Stimulated activated CD8-positive, alpha-beta memory T cell treated with anti-CD3 and anti-CD28 coated beads, Interleukin-2, amount 100 ng/mL, for 48 hours (primary cell): ENCODE results near the gene ARHGEF12.

Source experiments
- DNase-seq, 2 donors: peaks; one replicate each; pipeline ENCODE4 v3.0.0-alpha.2; 2020; ENCODE audit warnings: low read depth in 2 of 2

ARHGEF12 gene

DNA sequence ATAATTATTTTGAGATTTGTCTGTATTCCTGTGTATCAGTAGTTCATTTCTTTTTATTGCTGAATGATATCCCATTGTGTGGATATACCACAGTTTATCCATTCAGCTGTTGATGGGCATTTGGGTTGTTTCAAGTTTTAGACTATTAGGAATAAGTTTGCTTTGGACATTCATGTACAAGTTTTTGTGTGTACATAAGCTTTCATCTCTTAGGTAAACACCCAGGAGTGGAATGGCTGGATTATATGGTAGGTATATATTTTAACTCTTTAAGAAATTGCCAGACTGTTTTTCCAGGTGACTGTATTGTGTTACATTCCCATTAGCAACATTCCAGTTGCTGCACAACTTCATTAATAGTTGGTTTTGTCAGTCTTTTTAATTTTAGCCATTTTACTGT lies 52.0 kb downstream of the ARHGEF12 start:
- DNase-seq: no peak

GRCh38 chr11:120389693-120390584 lies 53.7 kb downstream of the ARHGEF12 start:
- no peak for DNase-seq

DNA sequence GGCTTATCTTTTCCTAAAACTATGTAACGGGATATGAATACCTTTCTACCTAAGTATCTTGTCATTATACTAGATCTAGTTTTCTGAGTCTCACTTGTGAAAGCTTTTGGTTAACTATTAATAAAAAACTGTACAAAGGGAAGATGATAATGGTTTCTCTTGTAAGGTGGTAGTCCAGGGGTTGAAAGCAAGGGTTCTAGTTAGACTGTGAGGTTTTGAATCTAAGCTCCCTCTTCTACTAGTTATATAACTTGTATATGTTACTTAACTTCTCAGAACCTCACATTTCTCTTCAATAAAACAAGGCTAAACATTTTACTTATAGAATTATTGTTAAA lies 54.3 kb downstream of the ARHGEF12 start:
- DNase-seq: no peak

DNA sequence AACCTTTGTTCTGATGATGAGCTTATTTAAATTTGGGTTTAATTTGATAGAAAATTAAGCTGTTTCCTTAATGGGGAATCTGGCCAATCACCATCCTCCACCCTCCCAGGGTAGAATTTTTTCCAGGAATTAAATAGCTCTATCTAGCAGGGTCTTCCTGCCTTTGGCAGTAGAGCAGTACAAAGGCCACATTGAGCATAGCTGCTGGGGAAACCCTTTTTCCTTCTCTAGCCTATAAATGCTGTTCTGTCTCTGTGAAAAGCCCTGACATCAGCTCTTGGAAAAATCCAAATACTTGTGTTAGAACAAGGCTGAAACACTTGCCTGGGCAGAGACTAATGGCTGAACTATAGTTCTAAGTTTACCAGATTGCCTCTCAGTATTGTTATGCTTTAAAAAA lies 55.1 kb downstream of the ARHGEF12 start:
- no peak for DNase-seq

- no peak for DNase-seq
Measured at GRCh38 chr11:120391854-120392253, 55.6 kb downstream of the ARHGEF12 start.

DNA sequence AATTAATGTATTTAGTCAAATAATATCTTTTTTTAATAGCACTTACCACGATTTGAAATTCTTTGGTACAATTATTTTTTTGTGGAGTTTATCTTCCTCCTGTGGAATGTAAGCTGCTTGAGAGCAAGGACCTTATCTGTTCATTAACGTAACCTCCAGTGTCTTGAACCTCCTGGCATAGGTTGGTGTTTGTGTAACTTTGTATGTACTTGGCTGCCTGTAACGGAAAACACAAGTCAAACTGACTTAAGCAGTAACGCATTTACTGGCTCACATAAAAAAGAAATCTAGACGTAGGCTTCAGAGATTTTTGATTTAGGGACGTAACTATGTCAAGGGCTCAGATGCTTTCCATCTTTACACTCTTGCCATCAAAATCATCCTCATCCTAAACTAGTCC lies 56.1 kb downstream of the ARHGEF12 start:
- DNase-seq: no peak

DNA sequence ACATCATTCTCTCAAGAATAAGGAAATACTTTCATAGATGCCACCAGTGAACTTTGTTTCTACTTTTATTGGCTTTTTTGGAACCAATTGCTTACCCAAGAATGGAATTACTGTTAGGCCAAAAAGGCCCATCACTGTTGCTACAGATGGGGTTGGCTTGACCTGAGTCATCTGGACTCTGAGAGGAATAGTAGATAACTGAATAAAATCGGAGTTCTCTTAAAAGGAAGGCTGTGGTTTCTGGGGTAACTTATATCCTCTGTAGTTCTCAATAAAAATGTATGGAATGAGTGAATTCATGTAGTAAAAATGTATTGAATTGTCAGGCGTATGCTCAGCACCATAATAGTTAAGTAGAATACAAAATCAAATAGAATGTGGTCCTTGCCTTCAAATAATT lies 56.6 kb downstream of the ARHGEF12 start:
- no peak for DNase-seq

- DNase-seq: no peak
Measured at GRCh38 chr11:120394119-120394518, 57.9 kb downstream of the ARHGEF12 start.

DNA sequence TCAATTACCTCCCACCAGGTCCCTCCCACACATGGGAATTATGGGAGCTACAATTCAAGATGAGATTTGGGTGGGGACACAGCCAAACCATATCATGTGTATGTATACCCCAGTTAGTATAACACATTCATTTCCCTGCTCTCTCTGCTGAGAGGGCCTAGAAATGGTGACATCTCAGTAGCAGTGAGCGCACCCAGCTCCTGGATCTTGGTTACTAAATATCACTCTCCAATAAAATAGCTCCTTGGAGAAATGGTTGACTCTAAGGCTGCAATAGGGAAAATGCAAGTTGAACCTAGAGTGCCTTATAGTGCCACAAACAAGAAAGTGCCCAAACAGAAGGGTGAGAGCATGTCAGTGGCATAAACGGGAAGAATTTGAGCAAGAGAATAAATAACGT lies 59.6 kb downstream of the ARHGEF12 start:
- DNase-seq: no peak

DNA sequence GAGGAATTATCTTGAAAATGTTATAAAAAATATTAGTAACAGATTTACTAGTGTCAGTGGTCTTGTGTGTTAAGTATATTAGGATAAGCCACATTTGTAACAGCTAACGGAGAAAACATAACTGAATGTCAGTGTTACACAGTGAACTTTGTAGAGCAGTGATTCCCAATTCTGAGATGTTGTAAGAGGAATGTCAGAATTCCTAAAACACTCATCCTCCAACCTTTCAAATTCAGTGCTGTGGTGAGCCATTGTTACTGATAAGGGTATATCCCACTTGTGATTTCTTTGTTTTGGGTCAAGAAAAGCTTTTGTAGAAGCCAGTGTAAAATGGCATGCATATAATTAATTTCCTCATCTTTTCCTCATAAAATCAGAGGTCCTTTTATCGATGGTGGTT lies 61.9 kb downstream of the ARHGEF12 start:
- no peak for DNase-seq

DNA sequence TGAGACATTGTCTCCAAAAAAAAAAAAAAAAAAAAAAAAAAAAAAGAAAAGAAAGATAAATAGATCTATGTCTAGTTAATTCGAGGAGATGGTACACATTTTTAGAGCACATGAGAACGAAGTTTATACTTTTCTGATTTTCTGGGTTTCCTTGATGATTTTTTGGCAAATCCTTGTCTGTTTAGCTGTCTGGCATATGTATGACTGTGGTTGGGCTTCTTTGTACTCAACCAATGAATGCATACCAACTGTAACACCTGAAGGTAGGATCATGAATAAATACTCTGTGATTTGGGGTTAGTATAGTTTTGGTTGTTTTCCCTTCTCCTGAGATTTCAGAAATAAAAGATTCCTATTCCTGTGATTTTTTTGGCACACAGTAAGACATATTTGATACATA lies 63.1 kb downstream of the ARHGEF12 start:
- no peak for DNase-seq

GRCh38 chr11:120400564-120401364 lies 64.6 kb downstream of the ARHGEF12 start:
- no peak for DNase-seq

DNA sequence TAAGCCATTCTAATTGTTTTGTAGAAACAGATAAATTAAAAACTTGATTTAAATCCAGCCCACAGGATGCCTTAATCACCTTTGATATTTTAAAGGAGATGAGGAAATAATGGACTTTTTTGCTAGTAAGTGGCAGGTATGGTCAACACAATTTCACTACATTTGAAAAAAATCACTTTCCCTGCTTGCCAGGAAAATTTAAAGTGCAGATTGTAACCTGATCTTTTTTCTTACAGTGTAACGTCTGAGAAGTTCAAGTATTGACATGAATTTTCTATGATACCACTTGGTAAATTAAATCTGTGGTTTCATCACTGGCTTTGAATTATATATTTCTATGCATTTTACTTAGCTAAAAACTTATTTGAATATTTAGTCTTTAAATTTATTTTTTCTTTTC lies 65.3 kb downstream of the ARHGEF12 start:
- no peak for DNase-seq

DNA sequence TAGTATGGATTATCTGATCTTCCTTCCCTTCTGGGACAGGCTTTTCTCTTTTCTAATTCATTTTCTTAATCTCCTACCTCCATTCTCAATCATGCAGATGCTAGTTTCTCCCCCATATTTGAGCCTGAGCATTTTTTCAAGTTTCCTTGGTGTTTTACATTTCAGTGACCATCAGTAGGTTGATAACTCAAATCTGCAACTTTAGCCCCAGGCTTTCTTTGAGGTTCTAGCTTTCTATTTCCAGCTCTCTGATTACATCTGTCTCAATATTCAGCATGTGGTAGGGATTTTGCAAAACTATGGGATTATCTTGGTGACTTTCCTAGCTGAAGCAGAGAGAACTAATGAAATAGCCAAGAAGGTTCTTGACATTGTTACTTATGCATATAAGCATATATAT lies 67.8 kb downstream of the ARHGEF12 start:
- no peak for DNase-seq

GRCh38 chr11:120404495-120404894 lies 68.3 kb downstream of the ARHGEF12 start:
- no peak for DNase-seq

DNA sequence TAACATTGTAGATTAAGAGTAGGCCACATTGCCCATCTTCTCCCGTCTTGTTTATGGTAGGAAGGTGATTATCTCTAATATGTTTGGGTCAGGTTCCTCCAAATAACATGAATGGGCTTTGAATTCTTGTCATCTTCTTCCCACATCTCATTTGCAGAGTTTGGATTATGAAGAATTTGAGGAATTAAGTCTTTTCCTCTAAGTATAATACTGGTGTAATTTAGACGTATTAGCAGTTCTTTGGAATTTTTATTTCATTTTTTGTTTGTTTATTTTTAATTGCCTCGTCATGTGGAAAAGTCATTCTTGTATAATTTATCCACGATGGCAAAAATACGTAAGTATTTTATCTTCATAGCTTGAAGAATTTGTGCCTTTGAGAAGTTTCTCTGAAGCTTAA lies 73.4 kb downstream of the ARHGEF12 start:
- no peak for DNase-seq

DNA sequence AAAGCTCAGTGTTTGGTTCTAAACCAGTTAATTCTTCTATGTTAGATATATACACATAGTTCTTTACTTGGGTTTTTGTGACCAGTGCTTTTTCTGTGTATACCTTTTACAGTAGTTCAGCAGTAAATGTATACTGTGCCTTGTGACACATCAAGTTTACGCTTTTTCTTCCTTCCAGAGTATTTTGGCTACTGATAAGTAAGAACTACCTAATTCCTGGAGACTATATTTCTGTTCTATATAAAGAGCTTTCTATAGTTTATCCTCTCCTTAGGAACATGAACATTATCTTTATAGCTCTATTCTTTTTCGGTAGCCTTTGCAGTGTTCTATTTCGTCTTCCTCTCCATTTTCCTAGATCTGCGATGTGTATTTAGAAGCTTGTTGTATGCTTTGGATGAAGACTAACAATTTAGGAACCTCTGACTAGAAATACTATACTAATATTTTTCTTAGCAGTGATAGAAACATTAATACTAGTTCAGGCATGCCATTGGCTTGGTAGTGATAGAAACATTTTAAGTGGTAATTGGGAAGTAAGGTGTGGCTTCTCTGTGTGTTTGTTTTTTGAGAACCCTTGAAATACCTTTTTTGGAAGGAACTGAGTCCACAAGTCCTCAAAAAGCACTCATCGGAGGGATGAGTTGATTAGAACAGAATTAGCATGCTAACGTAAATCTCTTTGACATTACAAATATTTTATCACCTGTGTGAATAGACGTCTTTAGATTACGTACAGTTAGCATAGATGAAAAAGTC lies 74.6 kb downstream of the ARHGEF12 start:
- no peak for DNase-seq

GRCh38 chr11:120413480-120413879 lies 77.3 kb downstream of the ARHGEF12 start:
- no peak for DNase-seq

DNA sequence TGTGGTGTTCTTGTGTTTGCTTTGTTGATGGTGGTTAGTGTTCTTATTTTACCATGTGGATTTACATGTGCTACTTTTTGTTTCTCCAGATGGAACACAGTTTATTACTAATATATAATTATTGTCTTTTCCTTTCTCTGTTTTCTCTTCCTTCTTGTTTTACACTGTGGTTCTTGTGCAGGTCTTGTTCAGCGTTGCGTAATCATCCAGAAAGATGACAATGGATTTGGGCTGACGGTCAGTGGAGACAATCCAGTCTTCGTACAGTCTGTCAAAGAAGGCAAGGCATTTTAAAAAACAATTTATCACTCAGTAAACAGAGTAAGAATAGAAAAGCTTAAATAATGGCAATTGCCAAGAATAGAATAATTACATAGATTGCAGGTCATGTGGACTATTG lies 84.4 kb downstream of the ARHGEF12 start:
- no peak for DNase-seq

DNA sequence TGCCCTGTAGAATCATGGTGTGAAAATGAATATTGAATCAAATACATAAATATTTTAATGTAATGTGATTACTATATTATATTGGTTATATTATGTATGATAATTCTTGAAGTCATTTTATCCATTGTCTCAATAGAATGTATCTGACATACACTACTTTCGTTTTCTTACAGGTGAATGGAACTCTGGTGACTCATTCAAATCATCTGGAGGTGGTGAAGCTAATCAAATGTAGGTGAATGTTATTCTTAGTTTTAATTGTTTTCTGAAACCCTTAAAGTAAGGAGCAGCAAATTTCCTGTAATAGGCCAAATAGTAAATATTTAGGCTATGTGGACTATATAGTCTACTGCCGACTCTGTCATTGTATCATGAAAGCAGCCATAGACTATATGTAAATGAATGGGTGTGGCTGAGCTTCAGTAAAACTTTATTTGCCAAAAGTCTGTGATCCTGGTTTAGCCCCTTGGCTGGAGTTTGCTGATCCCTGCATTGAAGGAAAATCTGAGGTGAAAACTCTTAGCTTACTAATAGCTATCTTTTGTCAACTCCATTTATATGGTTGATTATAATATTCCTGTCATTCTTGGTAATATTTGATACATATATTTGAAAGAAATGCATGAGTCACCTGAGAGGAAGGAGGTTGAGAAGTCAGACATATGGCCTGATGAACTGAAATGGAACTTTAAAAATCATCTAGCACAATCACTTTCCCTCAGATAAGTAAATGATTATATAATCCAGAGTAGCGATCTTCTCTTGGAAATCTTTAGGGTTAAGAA lies 88.2 kb downstream of the ARHGEF12 start:
- no peak for DNase-seq

GRCh38 chr11:120424970-120425332 lies 88.7 kb downstream of the ARHGEF12 start:
- no peak for DNase-seq

DNA sequence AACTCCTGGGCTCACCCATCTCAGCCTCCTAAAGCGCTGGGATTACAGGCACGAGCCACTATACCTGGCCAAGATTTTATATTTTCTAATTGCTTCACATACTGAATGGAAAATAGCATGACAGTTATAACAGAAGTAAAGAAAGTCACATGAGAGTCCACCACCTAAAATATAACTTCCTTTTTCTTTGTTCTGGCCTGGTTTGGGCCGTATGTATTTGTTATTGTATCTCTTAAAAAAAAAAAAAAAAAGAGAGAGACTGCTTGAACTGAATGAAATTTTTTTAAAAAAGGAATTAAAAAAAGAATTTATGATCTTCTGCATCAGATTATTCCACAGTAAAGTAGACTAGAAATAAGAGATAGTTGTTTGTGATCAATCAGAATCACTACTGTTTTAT lies 89.3 kb downstream of the ARHGEF12 start:
- no peak for DNase-seq
